ENCODE data around the gene RNF130. TPM values are rescaled to one million over a fixed set of nuclear protein-coding genes. Genes with fewer than 3 reads are reported as not detected.

Gene RNF130
- total RNA-seq, 6 experiments from 2014 or later, result 66.7 to 119 (median 89.9) TPM

DNA sequence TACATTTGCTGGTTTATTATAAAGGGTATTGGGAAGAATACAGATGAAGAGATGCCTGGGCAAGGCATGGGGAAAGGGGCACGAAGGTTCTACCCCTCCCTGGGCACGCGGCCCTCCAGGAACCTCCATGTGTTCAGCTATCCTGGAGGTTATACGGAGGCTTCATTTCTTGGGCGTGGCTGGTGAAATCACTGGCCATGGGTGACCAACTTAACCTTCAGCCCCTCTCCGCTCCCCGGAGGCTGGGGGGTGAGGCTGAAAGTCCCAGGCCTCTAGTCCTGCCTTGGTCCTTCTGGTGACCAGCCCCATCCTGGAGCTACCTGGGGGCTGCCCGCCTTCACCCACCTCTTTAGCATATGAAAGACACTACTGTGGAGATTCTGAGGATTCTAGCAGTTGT is 17.0 kb upstream of the RNF130 start:
- Histone ChIP-seq H3K4me1 (peaks cover 0 to 11% (median 4%) of the 10 kb centered on the region in 4 donors), H3K36me3 (no peaks in the 10 kb centered on the region), H3K27me3 (no peaks in the 10 kb centered on the region), H3K27ac (no peak overlapping the region), H3K9me3 (no peaks in the 10 kb centered on the region), H3K4me3 (no peak overlapping the region)
- no peak for DNase-seq
- no peak for ATAC-seq
- intact Hi-C loops (cut with DNase I), result loop anchor here in 1 of 2 donors (10.0 kb wide), 1 partner anchor 114 kb away; no protein-coding TSS in a partner anchor
- no peak for TF ChIP-seq CTCF (IDR thresholded peaks at IDR 0.05)
- no peak for TF ChIP-seq POLR2A (IDR thresholded peaks at IDR 0.05)
- 100% methylated on average over 1 of the region's 8 CpGs for WGBS (ENCODE audit: insufficient coverage, low coverage, low lambda C conversion rate, missing lambda C conversion rate)

GRCh38 chr5:180086816-180087399 is 15.3 kb upstream of the RNF130 start:
- 81% methylated on average over 8 of the region's 11 CpGs for WGBS (ENCODE audit: insufficient coverage, low coverage, low lambda C conversion rate, missing lambda C conversion rate)
- DNase-seq, result no peak
- no peak overlapping the region for H3K4me3 ChIP-seq
- intact Hi-C loops (cut with DNase I), result loop anchor here in 1 of 2 donors (10.0 kb wide), 1 partner anchor 112 kb away; no protein-coding TSS in a partner anchor
- no peak for ATAC-seq
- H3K9me3 ChIP-seq, result no peaks in the 10 kb centered on the region
- no peaks in the 10 kb centered on the region for H3K27me3 ChIP-seq
- TF ChIP-seq POLR2A (IDR thresholded peaks at IDR 0.05), result no peak
- TF ChIP-seq CTCF (IDR thresholded peaks at IDR 0.05), result no peak
- H3K36me3 ChIP-seq, result no peaks in the 10 kb centered on the region
- peaks cover 0 to 11% (median 4%) of the 10 kb centered on the region in 4 donors for H3K4me1 ChIP-seq
- no peak overlapping the region for H3K27ac ChIP-seq

- H3K36me3 ChIP-seq, result no peaks in the 10 kb centered on the region
- no peak for TF ChIP-seq CTCF (IDR thresholded peaks at IDR 0.05)
- TF ChIP-seq POLR2A (IDR thresholded peaks at IDR 0.05), result no peak
- DNase-seq, result no peak
- H3K9me3 ChIP-seq, result no peaks in the 10 kb centered on the region
- WGBS (ENCODE audit: insufficient coverage, low coverage, low lambda C conversion rate, missing lambda C conversion rate), result 45% methylated on average over 7 of the region's 7 CpGs
- intact Hi-C loops (cut with DNase I), result loop anchor here in 1 of 2 donors (10.0 kb wide), 1 partner anchor 111 kb away; no protein-coding TSS in a partner anchor
- peaks cover 0 to 4% (median 0%) of the 10 kb centered on the region in 4 donors for H3K4me1 ChIP-seq
- no peaks in the 10 kb centered on the region for H3K27me3 ChIP-seq
- no peak overlapping the region for H3K27ac ChIP-seq
- H3K4me3 ChIP-seq, result no peak overlapping the region
- ATAC-seq, result no peak
Observed at GRCh38 chr5:180085837-180086236, 14.3 kb upstream of the RNF130 start.

- intact Hi-C loops (cut with DNase I), result loop anchor here in 1 of 2 donors (10.0 kb wide), 1 partner anchor 110 kb away; no protein-coding TSS in a partner anchor
- peak in 2 of 4 donors; percentile 14 to 44 for ATAC-seq
Observed at GRCh38 chr5:180084638-180085561, 13.3 kb upstream of the RNF130 start.

More at GRCh38 chr5:180084638-180085561, 13.3 kb upstream of the RNF130 start:
- H3K27me3 ChIP-seq, result no peaks in the 10 kb centered on the region
- H3K27ac ChIP-seq, result no peak overlapping the region
- DNase-seq, result no peak
- no peaks in the 10 kb centered on the region for H3K9me3 ChIP-seq
- 29% methylated on average over 8 of the region's 13 CpGs for WGBS (ENCODE audit: insufficient coverage, low coverage, low lambda C conversion rate, missing lambda C conversion rate)
- TF ChIP-seq CTCF (IDR thresholded peaks at IDR 0.05) (no peak), POLR2A (IDR thresholded peaks at IDR 0.05) (no peak)
- peaks cover 0 to 4% (median 0%) of the 10 kb centered on the region in 4 donors for H3K4me1 ChIP-seq
- no peaks in the 10 kb centered on the region for H3K36me3 ChIP-seq
- no peak overlapping the region for H3K4me3 ChIP-seq
